Measurements from ENCODE around the gene HACE1. TPM values are rescaled to one million over a fixed set of nuclear protein-coding genes. Genes with fewer than 3 reads are reported as not detected.
A peak's percentile ranks its signal among the peaks of the same experiment; 100 is the strongest.
"Not testable (repeated sequence)": the region's sequence is repeated elsewhere in the genome, so short reads cannot be mapped to it uniquely, and the experiment has no call there.

HACE1 gene
- total RNA-seq, 1 experiment from 2014 or later = 14.6 TPM

- not testable (repeated sequence) for DNase-seq (ENCODE audit: low read depth)
Measured at GRCh38 chr6:104737567-104737966, 122.2 kb downstream of the HACE1 start.

- no peak for DNase-seq (ENCODE audit: low read depth)
Measured at GRCh38 chr6:104736545-104736944, 123.2 kb downstream of the HACE1 start.

DNA sequence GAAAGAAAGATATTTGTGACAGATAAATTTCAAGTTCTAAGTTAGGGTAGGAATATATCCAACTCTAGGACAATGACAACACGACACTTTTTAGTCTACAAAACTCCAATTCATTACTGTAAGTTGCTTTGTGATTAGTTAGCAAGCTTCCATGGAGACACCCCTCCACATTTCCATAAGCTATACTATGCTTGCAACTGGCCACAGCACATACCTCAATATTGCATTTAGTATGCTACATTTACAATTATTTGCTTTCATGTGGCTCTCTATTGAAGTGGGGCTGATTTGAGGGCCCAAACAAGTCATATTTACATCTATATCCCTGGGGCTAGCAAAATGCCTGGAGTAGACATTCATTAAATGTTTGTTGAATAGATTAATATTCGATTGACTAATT, 129.3 kb downstream of the HACE1 start:
- no peak for DNase-seq (ENCODE audit: low read depth)

- DNase-seq (ENCODE audit: low read depth) = no peak
Measured at GRCh38 chr6:104729433-104729832, 130.3 kb downstream of the HACE1 start.

DNA sequence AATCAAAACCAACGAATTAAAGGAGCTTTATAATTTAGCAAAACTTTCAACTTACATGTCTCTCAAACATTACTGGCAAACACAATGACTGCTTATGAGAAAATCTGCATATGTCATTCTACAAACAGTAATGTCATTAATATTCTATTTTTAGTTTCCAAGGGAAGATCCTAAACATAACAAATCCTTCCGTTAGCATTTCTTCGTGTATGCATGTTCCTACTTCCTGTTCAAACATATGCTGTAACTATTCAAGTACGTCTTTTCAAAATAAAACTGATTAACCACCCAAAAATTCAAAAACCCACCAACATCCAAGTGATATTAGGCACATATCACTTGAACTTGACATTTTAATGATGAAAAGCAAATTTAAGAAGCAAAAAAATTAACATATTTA, 131.3 kb downstream of the HACE1 start:
- DNase-seq (ENCODE audit: low read depth) = no peak

DNA sequence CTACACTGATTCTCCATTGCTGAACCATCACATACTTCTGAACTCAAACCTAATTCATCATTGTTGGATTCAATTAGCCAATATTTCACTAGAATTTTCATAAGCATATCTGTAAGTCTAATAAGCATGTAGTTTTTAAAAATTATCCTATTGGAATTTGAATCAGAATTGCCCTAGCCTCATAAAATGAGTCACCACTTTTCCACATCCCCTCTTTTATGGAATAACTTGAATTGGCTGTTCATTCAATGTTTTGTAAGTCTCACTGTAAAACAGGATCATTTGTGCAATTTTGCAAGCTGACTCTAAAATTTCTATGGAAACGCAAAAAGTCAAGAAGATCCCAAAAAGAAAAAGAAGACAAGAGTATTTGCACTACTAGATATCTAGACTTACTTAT, 141.0 kb downstream of the HACE1 start:
- no peak for DNase-seq (ENCODE audit: low read depth)

DNA sequence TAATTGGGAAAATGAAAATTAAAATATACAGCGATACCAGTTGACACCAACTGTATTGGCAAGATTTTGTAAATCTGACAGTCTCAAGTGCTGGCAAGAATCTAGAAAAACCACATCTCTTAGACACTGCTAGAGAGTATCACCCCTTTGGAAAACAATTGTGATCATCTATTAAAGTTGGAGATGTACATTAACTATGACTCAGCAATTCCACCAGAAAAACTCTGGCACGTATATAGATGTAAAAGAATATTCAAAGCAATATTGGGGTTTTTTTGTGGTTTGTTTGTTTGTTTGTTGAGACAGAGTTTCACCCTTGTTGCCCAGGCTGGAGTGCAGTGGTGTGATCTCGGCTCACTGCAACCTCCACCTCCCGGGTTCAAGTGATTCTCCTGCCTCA, 142.9 kb downstream of the HACE1 start:
- no peak for DNase-seq (ENCODE audit: low read depth)

DNA sequence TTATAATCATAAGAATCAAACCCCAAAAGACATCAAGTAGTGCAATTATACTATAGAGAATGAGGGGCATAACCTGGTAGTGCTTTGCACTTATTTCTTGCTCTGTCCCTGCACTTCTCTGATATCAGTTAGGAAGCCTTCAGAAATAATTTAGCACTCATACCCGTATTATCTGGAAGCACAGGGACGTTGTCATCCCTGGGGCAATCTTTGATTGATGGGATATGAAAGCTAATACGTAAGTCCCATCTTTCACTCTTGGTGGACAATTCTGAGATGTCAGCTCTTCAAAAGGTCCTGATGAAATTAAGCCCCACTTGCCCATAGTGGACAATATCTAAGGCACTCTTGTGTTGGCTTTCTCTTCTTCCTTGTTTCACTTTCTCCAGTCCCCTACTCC, 144.9 kb downstream of the HACE1 start:
- no peak for DNase-seq (ENCODE audit: low read depth)

- DNase-seq (ENCODE audit: low read depth) = no peak
Measured at GRCh38 chr6:104713982-104714381, 145.7 kb downstream of the HACE1 start.

- peak; percentile 44 for DNase-seq (ENCODE audit: low read depth)
Measured at GRCh38 chr6:104711371-104711770, 148.3 kb downstream of the HACE1 start.

GRCh38 chr6:104710543-104711335, 149.0 kb downstream of the HACE1 start:
- DNase-seq (ENCODE audit: low read depth) = no peak

DNA sequence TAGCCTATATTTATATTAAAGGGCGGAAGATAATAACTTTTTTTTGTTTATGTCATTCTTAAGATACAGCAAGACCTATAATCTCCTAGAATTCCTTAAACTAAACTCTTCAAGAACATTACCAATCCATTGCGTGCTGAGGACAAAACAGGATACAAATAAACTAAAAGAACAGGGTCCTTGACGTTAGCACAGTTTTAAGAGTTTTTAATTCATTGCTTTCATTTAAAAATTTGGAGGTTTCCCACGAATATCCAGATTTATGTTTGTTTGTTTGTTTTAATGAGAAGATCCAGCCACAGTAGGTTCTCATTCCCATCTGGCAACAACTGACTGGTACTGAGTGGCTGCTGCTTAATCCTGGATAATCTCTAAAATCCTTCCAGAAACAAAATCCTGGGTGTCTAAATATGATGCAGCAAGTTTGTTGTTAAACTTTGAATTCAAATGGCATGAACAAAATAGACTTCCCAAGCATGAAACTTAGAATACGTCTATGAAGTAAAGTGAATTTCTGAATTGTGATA, 153.7 kb downstream of the HACE1 start:
- no peak for DNase-seq (ENCODE audit: low read depth)

DNA sequence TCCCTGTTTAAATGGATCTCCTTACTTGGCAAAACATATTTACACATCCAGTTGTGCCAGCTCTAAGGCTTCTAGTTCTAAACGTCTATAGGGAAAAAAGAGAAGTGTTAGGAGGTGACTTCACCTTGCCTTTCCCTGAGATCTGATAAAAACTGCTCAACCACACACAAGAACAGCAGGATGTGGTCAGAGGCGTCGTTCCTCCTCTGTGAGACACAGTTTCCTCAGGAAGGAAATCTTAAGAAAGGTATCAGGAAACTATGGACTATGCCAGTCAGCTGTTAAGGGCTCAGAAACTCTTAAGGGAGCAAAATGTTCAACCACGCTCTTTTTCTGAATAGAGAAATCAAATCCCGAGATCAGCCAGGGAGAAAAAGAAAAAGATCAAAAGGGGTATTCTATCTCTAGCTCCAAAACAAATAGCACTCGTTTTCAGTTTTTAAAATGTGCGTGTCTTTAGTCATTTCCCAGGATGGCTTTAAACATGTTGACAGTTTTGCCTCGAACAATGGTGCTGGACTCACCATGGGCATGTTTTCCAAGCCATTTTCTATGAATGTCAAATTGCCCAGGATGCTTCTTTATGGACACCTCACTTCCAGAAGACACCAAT, 154.5 kb downstream of the HACE1 start:
- peak; percentile 82 for DNase-seq (ENCODE audit: low read depth)

DNA sequence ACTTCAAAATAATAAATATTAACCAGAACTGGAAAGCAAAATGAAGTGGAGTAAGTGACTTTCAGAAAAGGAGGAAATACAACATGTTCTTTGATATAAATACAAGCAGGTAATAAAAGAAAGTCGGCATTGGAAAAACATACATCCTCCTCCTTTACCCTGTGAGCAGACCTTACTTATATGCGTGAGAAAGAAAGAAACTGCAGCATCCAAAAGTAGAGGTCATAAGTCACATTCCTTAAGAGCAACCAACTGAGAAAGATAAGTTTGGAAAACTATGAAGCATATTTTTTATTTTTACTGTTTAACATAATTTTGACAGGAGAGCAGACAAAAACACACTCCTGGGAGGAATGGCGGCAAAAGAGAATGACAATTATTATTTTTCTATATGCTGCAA, 155.5 kb downstream of the HACE1 start:
- no peak for DNase-seq (ENCODE audit: low read depth)

DNA sequence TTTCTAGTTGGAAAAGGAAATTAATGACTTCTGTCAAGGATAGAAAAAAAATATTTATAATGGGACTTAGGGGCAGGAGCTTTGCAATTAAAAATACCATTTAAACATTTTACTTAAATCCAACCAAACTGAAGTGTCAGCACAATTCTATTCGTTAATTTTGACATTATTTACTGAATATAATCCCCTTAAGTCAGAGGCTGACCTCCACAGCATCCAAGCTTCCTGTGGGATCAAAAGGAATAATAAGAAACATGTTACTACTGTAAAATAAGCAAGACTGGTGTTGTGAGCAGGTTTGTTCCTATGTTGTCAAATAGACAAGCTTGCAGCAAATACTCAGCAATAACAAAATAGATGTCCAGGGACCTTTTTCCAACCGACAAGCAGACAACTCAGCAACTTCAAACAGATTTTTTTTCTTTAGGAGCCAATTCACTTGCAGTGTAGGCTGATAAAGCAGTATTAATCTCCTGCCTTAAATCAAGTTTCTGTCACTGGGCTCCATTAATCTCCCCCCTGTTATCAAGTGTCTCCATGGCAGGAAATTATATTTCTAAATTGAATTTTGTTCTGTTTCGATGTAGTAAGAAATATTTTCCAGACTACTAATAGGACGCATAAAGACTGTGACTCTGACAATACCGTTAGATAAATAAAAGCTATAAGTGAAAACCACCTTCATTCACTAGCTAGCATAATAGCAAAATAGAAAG, 157.4 kb downstream of the HACE1 start:
- no peak for DNase-seq (ENCODE audit: low read depth)

DNA sequence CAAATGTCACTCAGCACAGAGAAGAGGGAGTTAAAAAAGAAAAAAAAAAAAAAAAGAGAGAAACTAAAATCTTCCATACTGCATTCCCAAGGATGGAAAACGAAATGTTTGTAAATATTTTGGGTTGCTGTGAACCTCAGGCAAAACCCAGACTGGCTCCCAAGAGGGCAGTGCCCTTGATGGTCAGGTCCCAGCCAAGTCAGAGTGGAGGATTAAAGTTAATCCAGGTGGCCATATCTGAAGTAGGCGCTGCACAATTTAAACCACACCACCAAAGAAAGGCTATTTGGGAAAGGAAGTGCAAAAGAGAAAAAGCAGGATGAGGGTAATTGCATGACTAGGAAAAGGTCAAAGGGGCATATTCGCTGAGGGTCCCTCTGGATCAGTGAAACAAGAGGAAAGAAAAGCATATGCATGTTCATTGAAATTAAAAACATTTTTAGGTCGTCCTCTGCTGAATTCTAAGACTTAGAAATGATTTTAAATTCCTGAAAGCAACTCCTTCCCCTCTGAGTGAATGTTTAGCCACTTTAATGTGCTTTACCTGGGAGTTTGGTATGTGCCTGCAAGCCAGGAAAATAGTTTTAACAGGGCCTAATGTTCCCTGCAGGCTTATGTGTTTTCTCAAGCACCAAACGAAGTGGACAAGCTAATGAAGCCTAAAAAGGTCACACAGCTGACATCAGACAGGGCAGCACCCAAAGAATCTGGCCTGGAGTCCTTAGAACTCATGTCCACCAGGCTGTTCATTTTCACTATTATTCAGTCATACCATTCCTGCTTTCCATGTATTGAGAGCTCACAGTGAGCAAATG, 159.1 kb downstream of the HACE1 start:
- DNase-seq (ENCODE audit: low read depth) = no peak

- no peak for DNase-seq (ENCODE audit: low read depth)
Measured at GRCh38 chr6:104699593-104700329, 160.0 kb downstream of the HACE1 start.

GRCh38 chr6:104698979-104699378, 160.7 kb downstream of the HACE1 start:
- DNase-seq (ENCODE audit: low read depth) = no peak

DNA sequence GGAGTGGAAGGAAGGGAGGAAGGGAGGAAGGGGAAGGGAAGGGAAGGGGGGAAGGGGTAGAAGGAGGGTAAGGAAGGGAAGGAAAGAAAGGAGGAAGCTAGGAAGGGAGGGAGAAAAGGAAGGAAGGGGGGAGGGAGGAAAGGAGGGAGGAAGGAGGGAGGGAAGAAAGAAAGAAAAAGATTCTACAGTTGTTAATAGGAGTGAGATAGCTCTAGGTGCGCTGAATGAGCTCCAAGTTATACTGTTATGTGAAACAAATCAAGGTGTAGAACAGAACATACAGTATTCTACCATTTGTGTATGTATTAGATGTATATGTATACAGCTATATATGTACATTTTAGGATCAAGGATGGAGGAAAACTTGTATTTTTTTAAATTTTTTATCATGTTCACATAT, 167.7 kb downstream of the HACE1 start:
- no peak for DNase-seq (ENCODE audit: low read depth)

- DNase-seq (ENCODE audit: low read depth) = peak; percentile 69
Measured at GRCh38 chr6:104689551-104690205, 170.0 kb downstream of the HACE1 start.

Measured in Daoy (cell line).